Ishikawa (cell line): Measurements from ENCODE around the gene ERV3-1.

ENCODE experiments used
- CEBPB ChIP-seq: IDR thresholded peaks from 2 replicates; pipeline ENCODE4 v1.6.1; 2012
- EGR1 ChIP-seq: IDR thresholded peaks from 2 replicates; pipeline ENCODE4 v1.6.1; 2012
- EP300 ChIP-seq: IDR thresholded peaks from 2 replicates; pipeline ENCODE4 v1.6.1; 2012; ENCODE audit warnings: borderline replicate concordance
- FOXM1 ChIP-seq: IDR thresholded peaks from 2 replicates; pipeline ENCODE4 v1.6.1; 2012; ENCODE audit warnings: low read depth, borderline replicate concordance
- MAX ChIP-seq: IDR thresholded peaks from 2 replicates; pipeline ENCODE4 v1.6.1; 2012
- NFIC ChIP-seq: IDR thresholded peaks from 2 replicates; pipeline ENCODE4 v1.6.1; 2012
- RAD21 ChIP-seq: IDR thresholded peaks from 2 replicates; pipeline ENCODE4 v1.6.1; 2012; ENCODE audit warnings: low read depth
- REST ChIP-seq: IDR thresholded peaks from 2 replicates; pipeline ENCODE4 v1.6.1; 2012; ENCODE audit warnings: low read depth, mild to moderate bottlenecking
- TAF1 ChIP-seq: IDR thresholded peaks from 2 replicates; pipeline ENCODE4 v1.6.1; 2012; ENCODE audit warnings: low read depth, mild to moderate bottlenecking
- TCF12 ChIP-seq: IDR thresholded peaks from 2 replicates; pipeline ENCODE4 v1.6.1; 2012; ENCODE audit warnings: low read depth
- TEAD4 ChIP-seq: IDR thresholded peaks from 2 replicates; pipeline ENCODE4 v1.6.1; 2012
- USF1 ChIP-seq: IDR thresholded peaks from 2 replicates; pipeline ENCODE4 v1.6.1; 2012
- YY1 ChIP-seq: IDR thresholded peaks from 2 replicates; pipeline ENCODE4 v1.6.1; 2012; ENCODE audit warnings: low read depth
- ZBTB7A ChIP-seq: IDR thresholded peaks from 2 replicates; pipeline ENCODE4 v1.6.1; 2012; ENCODE audit warnings: low read depth

- TF ChIP-seq USF1 (no peak), EP300 (no peak), YY1 (no peak), TAF1 (no peak), NFIC (no peak), EGR1 (no peak), MAX (no peak), CEBPB (no peak), REST (no peak), RAD21 (no peak), TEAD4 (no peak), TCF12 (no peak), FOXM1 (no peak), ZBTB7A (no peak)
These were observed 13.5 kb downstream of the ERV3-1 start for GRCh38 chr7:64992971-64993370.
